Neural progenitor cell (in vitro differentiated cells): Measurements from ENCODE around the gene PXDN.

Source experiments
- CTCF ChIP-seq: fragments of 200-600 bp; sonication (generic); IDR thresholded peaks from 2 replicates; pipeline ENCODE4 v1.5.1; 2017; ENCODE audit warnings: antibody characterized with exemption, mild to moderate bottlenecking
- EZH2 ChIP-seq: fragments of 200-600 bp; sonication (generic); IDR thresholded peaks from 2 replicates; pipeline ENCODE4 v1.6.1; 2017; ENCODE audit warnings: antibody characterized with exemption, mild to moderate bottlenecking, moderate library complexity
- EZH2phosphoT487 ChIP-seq: fragments of 200-600 bp; sonication (generic); IDR thresholded peaks from 2 replicates; pipeline ENCODE4 v1.6.1; 2017; ENCODE audit warnings: antibody characterized with exemption

GRCh38 chr2:1774929-1775328 is 30.6 kb upstream of the PXDN start:
- TF ChIP-seq CTCF (no peak), EZH2phosphoT487 (no peak), EZH2 (no peak)
